Measurements from ENCODE around the gene RPL13A.

Gene RPL13A

GRCh38 chr19:49497789-49498103 is 10.3 kb downstream of the RPL13A start:
- Histone ChIP-seq H3K9me3 (ENCODE audit: control insufficient read depth, insufficient read depth, low read length) (no peaks in the 10 kb centered on the region), H3K4me1 (ENCODE audit: insufficient read depth, low read length) (peaks cover 11% of the 10 kb centered on the region), H3K9ac (ENCODE audit: low read depth, low read length) (no peak overlapping the region), H3K36me3 (ENCODE audit: insufficient read depth, low read length) (peaks cover 18% of the 10 kb centered on the region)

GRCh38 chr19:49498475-49498874 is 11.1 kb downstream of the RPL13A start:
- peaks cover 18% of the 10 kb centered on the region for H3K36me3 ChIP-seq (ENCODE audit: insufficient read depth, low read length)
- no peak overlapping the region for H3K9ac ChIP-seq (ENCODE audit: low read depth, low read length)
- H3K9me3 ChIP-seq (ENCODE audit: control insufficient read depth, insufficient read depth, low read length), result no peaks in the 10 kb centered on the region
- peaks cover 11% of the 10 kb centered on the region for H3K4me1 ChIP-seq (ENCODE audit: insufficient read depth, low read length)

DNA sequence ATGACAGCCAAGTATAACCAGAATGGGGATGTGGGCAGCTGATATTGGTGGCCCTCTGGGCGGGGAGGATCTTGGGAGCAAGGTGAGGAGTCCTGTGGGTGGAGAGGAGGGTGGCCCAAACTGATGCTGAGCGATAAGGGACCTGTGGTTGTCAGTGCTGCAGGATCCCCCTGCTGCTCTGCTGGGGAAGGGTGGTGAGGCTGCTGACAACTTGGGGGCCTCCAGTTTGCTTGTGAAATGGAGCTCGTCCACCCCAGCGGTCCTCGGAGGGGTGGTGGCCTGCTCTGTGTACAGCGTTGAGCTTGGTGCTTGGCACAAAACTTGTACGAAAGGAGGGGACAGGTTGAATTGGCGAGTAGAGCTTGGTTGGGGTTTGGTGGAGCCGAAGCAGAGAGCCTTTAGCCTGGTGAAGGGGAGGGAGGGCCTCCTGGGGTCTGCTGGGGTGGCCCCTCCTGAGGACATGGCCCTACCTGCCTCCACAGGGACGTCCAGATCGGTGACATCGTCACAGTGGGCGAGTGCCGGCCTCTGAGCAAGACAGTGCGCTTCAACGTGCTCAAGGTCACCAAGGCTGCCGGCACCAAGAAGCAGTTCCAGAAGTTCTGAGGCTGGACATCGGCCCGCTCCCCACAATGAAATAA is 11.7 kb downstream of the RPL13A start:
- peaks cover 11% of the 10 kb centered on the region for H3K4me1 ChIP-seq (ENCODE audit: insufficient read depth, low read length)
- no peaks in the 10 kb centered on the region for H3K9me3 ChIP-seq (ENCODE audit: control insufficient read depth, insufficient read depth, low read length)
- H3K36me3 ChIP-seq (ENCODE audit: insufficient read depth, low read length), result peaks cover 18% of the 10 kb centered on the region
- no peak overlapping the region for H3K9ac ChIP-seq (ENCODE audit: low read depth, low read length)

GRCh38 chr19:49502866-49503581 is 15.6 kb downstream of the RPL13A start:
- Histone ChIP-seq H3K9me3 (ENCODE audit: control insufficient read depth, insufficient read depth, low read length) (no peaks in the 10 kb centered on the region), H3K36me3 (ENCODE audit: insufficient read depth, low read length) (peaks cover 10% of the 10 kb centered on the region), H3K9ac (ENCODE audit: low read depth, low read length) (no peak overlapping the region), H3K4me1 (ENCODE audit: insufficient read depth, low read length) (peaks cover 3% of the 10 kb centered on the region)

GRCh38 chr19:49503582-49503962 is 16.2 kb downstream of the RPL13A start:
- H3K4me1 ChIP-seq (ENCODE audit: insufficient read depth, low read length), result no peaks in the 10 kb centered on the region; the same call in 1 of the 2 replicates
- H3K9me3 ChIP-seq (ENCODE audit: control insufficient read depth, insufficient read depth, low read length), result no peaks in the 10 kb centered on the region
- peaks cover 5% of the 10 kb centered on the region; the same call in 1 of the 2 replicates for H3K36me3 ChIP-seq (ENCODE audit: insufficient read depth, low read length)
- no peak overlapping the region for H3K9ac ChIP-seq (ENCODE audit: low read depth, low read length)

- Histone ChIP-seq H3K9me3 (ENCODE audit: control insufficient read depth, insufficient read depth, low read length) (no peaks in the 10 kb centered on the region), H3K36me3 (ENCODE audit: insufficient read depth, low read length) (no peaks in the 10 kb centered on the region), H3K4me1 (ENCODE audit: insufficient read depth, low read length) (peaks cover 4% of the 10 kb centered on the region; the same call in 1 of the 2 replicates), H3K9ac (ENCODE audit: low read depth, low read length) (peak overlapping the region; percentile 44; the same call in 1 of the 2 replicates)
Measured at GRCh38 chr19:49506575-49507105, 19.2 kb downstream of the RPL13A start.

DNA sequence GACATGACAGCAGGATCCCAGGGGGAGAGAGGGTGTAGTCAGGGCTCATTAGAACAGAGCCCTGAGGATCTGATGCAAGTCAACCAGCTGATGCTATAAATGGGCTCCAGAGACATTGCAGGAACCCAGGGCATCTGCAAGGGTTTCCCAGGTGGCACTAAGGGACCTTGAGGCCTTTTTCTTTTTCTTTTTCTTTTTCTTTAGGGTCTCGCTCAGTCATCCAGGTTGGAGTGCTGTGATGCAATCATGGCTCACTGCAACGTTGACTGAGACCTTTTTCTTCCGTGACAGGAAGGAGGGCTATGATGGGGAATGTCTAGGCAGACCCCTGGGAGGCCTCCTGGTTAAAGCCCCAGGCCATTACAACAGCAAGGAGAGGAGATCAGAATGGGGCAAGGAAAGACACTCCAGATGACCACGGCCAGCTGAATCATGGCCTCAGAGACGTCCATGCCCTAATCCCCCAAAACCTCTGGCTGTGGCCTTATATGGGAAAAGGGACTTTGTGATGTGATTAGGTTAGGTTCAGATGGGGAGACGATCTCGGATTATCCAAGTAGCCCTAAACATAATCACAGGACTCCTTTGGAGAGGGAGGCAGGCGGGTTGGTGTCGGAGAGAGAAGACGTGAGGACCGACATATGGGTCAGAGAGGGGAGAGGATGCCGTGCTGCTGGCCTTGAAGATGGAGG is 20.5 kb downstream of the RPL13A start:
- Histone ChIP-seq H3K9me3 (ENCODE audit: control insufficient read depth, insufficient read depth, low read length) (no peaks in the 10 kb centered on the region), H3K36me3 (ENCODE audit: insufficient read depth, low read length) (no peaks in the 10 kb centered on the region), H3K4me1 (ENCODE audit: insufficient read depth, low read length) (peaks cover 5% of the 10 kb centered on the region; the same call in 1 of the 2 replicates), H3K9ac (ENCODE audit: low read depth, low read length) (no peak overlapping the region)

- H3K4me1 ChIP-seq (ENCODE audit: insufficient read depth, low read length), result peaks cover 5% of the 10 kb centered on the region; the same call in 1 of the 2 replicates
Measured at GRCh38 chr19:49512970-49513745, 25.8 kb downstream of the RPL13A start.

DNA sequence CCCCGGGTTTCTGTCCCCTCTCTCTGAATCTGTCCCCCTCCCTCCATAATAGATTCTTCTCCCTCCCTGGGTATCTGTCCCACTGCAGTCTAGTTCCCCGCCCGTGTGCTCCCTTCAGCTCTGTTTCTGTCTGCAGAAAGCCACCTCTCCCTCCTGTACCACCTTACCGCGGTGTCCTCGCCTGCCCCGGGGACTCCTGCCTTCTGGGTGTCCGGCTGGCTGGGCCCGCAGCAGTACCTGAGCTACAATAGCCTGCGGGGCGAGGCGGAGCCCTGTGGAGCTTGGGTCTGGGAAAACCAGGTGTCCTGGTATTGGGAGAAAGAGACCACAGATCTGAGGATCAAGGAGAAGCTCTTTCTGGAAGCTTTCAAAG is 26.3 kb downstream of the RPL13A start:
- peak overlapping the region; percentile 81 for H3K9ac ChIP-seq (ENCODE audit: low read depth, low read length)

More at GRCh38 chr19:49512970-49513745, 25.8 kb downstream of the RPL13A start:
- Histone ChIP-seq H3K36me3 (ENCODE audit: insufficient read depth, low read length) (no peaks in the 10 kb centered on the region), H3K9ac (ENCODE audit: low read depth, low read length) (peak overlapping the region; percentile 81), H3K9me3 (ENCODE audit: control insufficient read depth, insufficient read depth, low read length) (no peaks in the 10 kb centered on the region)

GRCh38 chr19:49514151-49514550 is 26.7 kb downstream of the RPL13A start:
- H3K36me3 ChIP-seq (ENCODE audit: insufficient read depth, low read length), result no peaks in the 10 kb centered on the region
- peaks cover 5% of the 10 kb centered on the region; the same call in 1 of the 2 replicates for H3K4me1 ChIP-seq (ENCODE audit: insufficient read depth, low read length)
- peak overlapping the region; percentile 81 for H3K9ac ChIP-seq (ENCODE audit: low read depth, low read length)
- no peaks in the 10 kb centered on the region for H3K9me3 ChIP-seq (ENCODE audit: control insufficient read depth, insufficient read depth, low read length)

More for the DNA sequence above, 26.3 kb downstream of the RPL13A start:
- peaks cover 5% of the 10 kb centered on the region; the same call in 1 of the 2 replicates for H3K4me1 ChIP-seq (ENCODE audit: insufficient read depth, low read length)
- H3K36me3 ChIP-seq (ENCODE audit: insufficient read depth, low read length), result no peaks in the 10 kb centered on the region
- H3K9me3 ChIP-seq (ENCODE audit: control insufficient read depth, insufficient read depth, low read length), result no peaks in the 10 kb centered on the region

GRCh38 chr19:49515767-49516166 is 28.4 kb downstream of the RPL13A start:
- no peaks in the 10 kb centered on the region for H3K36me3 ChIP-seq (ENCODE audit: insufficient read depth, low read length)
- H3K4me1 ChIP-seq (ENCODE audit: insufficient read depth, low read length), result peaks cover 5% of the 10 kb centered on the region; the same call in 1 of the 2 replicates
- no peak overlapping the region for H3K9ac ChIP-seq (ENCODE audit: low read depth, low read length)

GRCh38 chr19:49518033-49518432 is 30.6 kb downstream of the RPL13A start:
- H3K36me3 ChIP-seq (ENCODE audit: insufficient read depth, low read length), result no peaks in the 10 kb centered on the region
- no peaks in the 10 kb centered on the region for H3K9me3 ChIP-seq (ENCODE audit: control insufficient read depth, insufficient read depth, low read length)
- no peak overlapping the region for H3K9ac ChIP-seq (ENCODE audit: low read depth, low read length)
- no peaks in the 10 kb centered on the region; the same call in 1 of the 2 replicates for H3K4me1 ChIP-seq (ENCODE audit: insufficient read depth, low read length)

More at GRCh38 chr19:49515767-49516166, 28.4 kb downstream of the RPL13A start:
- H3K9me3 ChIP-seq (ENCODE audit: control insufficient read depth, insufficient read depth, low read length), result no peaks in the 10 kb centered on the region

- no peaks in the 10 kb centered on the region for H3K36me3 ChIP-seq (ENCODE audit: insufficient read depth, low read length)
- H3K4me1 ChIP-seq (ENCODE audit: insufficient read depth, low read length), result no peaks in the 10 kb centered on the region
- H3K9ac ChIP-seq (ENCODE audit: low read depth, low read length), result no peak overlapping the region
- H3K9me3 ChIP-seq (ENCODE audit: control insufficient read depth, insufficient read depth, low read length), result no peaks in the 10 kb centered on the region
Measured at GRCh38 chr19:49520705-49521319, 33.4 kb downstream of the RPL13A start.
